Left renal pelvis (tissue), 4 donors: Measurements from ENCODE around the gene CCDC9B. TPM values are rescaled to one million over a fixed set of nuclear protein-coding genes. Genes with fewer than 3 reads are reported as not detected.

ENCODE experiments used
- DNase-seq, 4 donors: peaks; one replicate each; pipeline ENCODE4 v3.0.0-alpha.2; 2013; ENCODE audit warnings: low read depth in 4 of 4, low spot score in 3 of 4
- polyA plus RNA-seq, 4 donors: library from polyadenylated mRNA; unstranded; fragments of 120-200 nt; gene quantifications; one replicate each; pipeline ENCODE4 v1.2.1, GENCODE V29; 2013; ENCODE audit not compliant: insufficient read length in 4 of 4

Gene CCDC9B
- polyA plus RNA-seq, 4 donors, result 2.0 to 13.8 (median 4.9) TPM

GRCh38 chr15:40331637-40332036 is 9.1 kb downstream of the CCDC9B start:
- DNase-seq, result no peak

GRCh38 chr15:40331026-40331425 is 9.7 kb downstream of the CCDC9B start:
- DNase-seq, result no peak

GRCh38 chr15:40330368-40330836 is 10.3 kb downstream of the CCDC9B start:
- DNase-seq, result no peak

- no peak for DNase-seq
Measured at GRCh38 chr15:40329804-40330203, 10.9 kb downstream of the CCDC9B start.

- no peak for DNase-seq
Measured at GRCh38 chr15:40328751-40329150, 12.0 kb downstream of the CCDC9B start.

GRCh38 chr15:40328176-40328575 is 12.6 kb downstream of the CCDC9B start:
- DNase-seq, result no peak

- no peak for DNase-seq
Measured at GRCh38 chr15:40327457-40327856, 13.3 kb downstream of the CCDC9B start.

- no peak for DNase-seq
Measured at GRCh38 chr15:40325700-40326099, 15.0 kb downstream of the CCDC9B start.

- no peak for DNase-seq
Measured at GRCh38 chr15:40325188-40325587, 15.6 kb downstream of the CCDC9B start.

- DNase-seq, result no peak
Measured at GRCh38 chr15:40323953-40324937, 16.5 kb downstream of the CCDC9B start.

GRCh38 chr15:40323239-40323952 is 17.3 kb downstream of the CCDC9B start, which contains the start of gene INAFM2:
TSS of gene INAFM2 (plus strand) at chr15:40323692. CDS start at chr15:40324056, 364 bp downstream.
- peak; percentile 81 to 90 (median 86) for DNase-seq

- no peak for DNase-seq
Measured at GRCh38 chr15:40322531-40323238, 18.1 kb downstream of the CCDC9B start.

- DNase-seq, result no peak
Measured at GRCh38 chr15:40320931-40321371, 19.8 kb downstream of the CCDC9B start.

GRCh38 chr15:40320409-40320808 is 20.3 kb downstream of the CCDC9B start:
- no peak for DNase-seq

- no peak for DNase-seq
Measured at GRCh38 chr15:40317580-40317979, 23.2 kb downstream of the CCDC9B start.

GRCh38 chr15:40316931-40317330 is 23.8 kb downstream of the CCDC9B start:
- no peak for DNase-seq

GRCh38 chr15:40314723-40315276 is 25.9 kb downstream of the CCDC9B start:
- no peak for DNase-seq

GRCh38 chr15:40313531-40314398 is 27.0 kb downstream of the CCDC9B start:
- no peak for DNase-seq

GRCh38 chr15:40312370-40313158 is 28.2 kb downstream of the CCDC9B start:
- no peak for DNase-seq
